ENCODE results near the gene FGF3. TPM values are rescaled to one million over a fixed set of nuclear protein-coding genes. Genes with fewer than 3 reads are reported as not detected.

Gene FGF3
- total RNA-seq, 1 donor, result not detected

- TF ChIP-seq CTCF (IDR thresholded peaks at IDR 0.05; ENCODE audit: insufficient read depth, low read length), result no peak
- H3K4me3 ChIP-seq (ENCODE audit: low read depth, low read length), result no peak overlapping the region
- DNase-seq (ENCODE audit: low read depth), result no peak
Observed at GRCh38 chr11:69843529-69843921, 24.3 kb upstream of the FGF3 start.

- H3K4me3 ChIP-seq (ENCODE audit: low read depth, low read length), result no peak overlapping the region
- no peak for DNase-seq (ENCODE audit: low read depth)
- TF ChIP-seq CTCF (IDR thresholded peaks at IDR 0.05; ENCODE audit: insufficient read depth, low read length), result no peak
Observed at GRCh38 chr11:69842746-69843528, 23.7 kb upstream of the FGF3 start.

GRCh38 chr11:69841859-69842698 is 22.9 kb upstream of the FGF3 start:
- TF ChIP-seq CTCF (IDR thresholded peaks at IDR 0.05; ENCODE audit: insufficient read depth, low read length), result peak; percentile 29
- DNase-seq (ENCODE audit: low read depth), result peak; percentile 4
- no peak overlapping the region for H3K4me3 ChIP-seq (ENCODE audit: low read depth, low read length)

- no peak for TF ChIP-seq CTCF (IDR thresholded peaks at IDR 0.05; ENCODE audit: insufficient read depth, low read length)
- no peak overlapping the region for H3K4me3 ChIP-seq (ENCODE audit: low read depth, low read length)
- DNase-seq (ENCODE audit: low read depth), result no peak
Observed at GRCh38 chr11:69841170-69841858, 22.1 kb upstream of the FGF3 start.

- DNase-seq (ENCODE audit: low read depth), result no peak
- TF ChIP-seq CTCF (IDR thresholded peaks at IDR 0.05; ENCODE audit: insufficient read depth, low read length), result no peak
- H3K4me3 ChIP-seq (ENCODE audit: low read depth, low read length), result no peak overlapping the region
Observed at GRCh38 chr11:69840371-69841169, 21.4 kb upstream of the FGF3 start.

GRCh38 chr11:69839516-69839915 is 20.3 kb upstream of the FGF3 start:
- DNase-seq (ENCODE audit: low read depth), result no peak
- H3K4me3 ChIP-seq (ENCODE audit: low read depth, low read length), result no peak overlapping the region
- no peak for TF ChIP-seq CTCF (IDR thresholded peaks at IDR 0.05; ENCODE audit: insufficient read depth, low read length)
